NCI-H524 (cell line): ENCODE data around the gene BACE1.

ENCODE experiments used
- DNase-seq, 2 experiments: peaks; one replicate each; lab custom pipeline; 2025; lab: John Stamatoyannopoulos, UW

The BACE1 gene

GRCh38 chr11:117309310-117309709, 6.7 kb downstream of the BACE1 start:
- no peak for DNase-seq

- no peak for DNase-seq
Observed at GRCh38 chr11:117305145-117305544, 10.9 kb downstream of the BACE1 start.

GRCh38 chr11:117303646-117304315, 12.3 kb downstream of the BACE1 start:
- no peak for DNase-seq

- DNase-seq = no peak
Observed at GRCh38 chr11:117303101-117303500, 13.0 kb downstream of the BACE1 start.

- DNase-seq = no peak
Observed at GRCh38 chr11:117302228-117302627, 13.8 kb downstream of the BACE1 start.

GRCh38 chr11:117300773-117301172, 15.3 kb downstream of the BACE1 start:
- DNase-seq = no peak

- DNase-seq = no peak
Observed at GRCh38 chr11:117300283-117300663, 15.8 kb downstream of the BACE1 start.

- no peak for DNase-seq
Observed at GRCh38 chr11:117299351-117300282, 16.4 kb downstream of the BACE1 start.

- no peak for DNase-seq
Observed at GRCh38 chr11:117298195-117298594, 17.9 kb downstream of the BACE1 start.

- DNase-seq = no peak
Observed at GRCh38 chr11:117296881-117297280, 19.2 kb downstream of the BACE1 start.

GRCh38 chr11:117295438-117296137, 20.5 kb downstream of the BACE1 start:
- no peak for DNase-seq

GRCh38 chr11:117292616-117293015, 23.4 kb downstream of the BACE1 start:
- no peak for DNase-seq

- no peak for DNase-seq
Observed at GRCh38 chr11:117290809-117291396, 25.2 kb downstream of the BACE1 start, which contains the start of gene BACE1-AS. Gene BACE1-AS (plus strand): TSS chr11:117291346.

GRCh38 chr11:117289795-117290194, 26.3 kb downstream of the BACE1 start:
- DNase-seq = no peak

GRCh38 chr11:117287668-117288067, 28.4 kb downstream of the BACE1 start:
- no peak for DNase-seq

GRCh38 chr11:117286588-117286987, 29.5 kb downstream of the BACE1 start:
- DNase-seq = no peak

- DNase-seq = peak in 1 of 2 experiments; percentile 23
Observed at GRCh38 chr11:117284053-117284452, 32.0 kb downstream of the BACE1 start.

GRCh38 chr11:117282956-117283355, 33.1 kb downstream of the BACE1 start:
- DNase-seq = no peak

- no peak for DNase-seq
Observed at GRCh38 chr11:117281869-117282268, 34.2 kb downstream of the BACE1 start.

GRCh38 chr11:117281159-117281558, 34.9 kb downstream of the BACE1 start:
- no peak for DNase-seq

- no peak for DNase-seq
Observed at GRCh38 chr11:117279711-117280376, 36.2 kb downstream of the BACE1 start.

- DNase-seq = no peak
Observed at GRCh38 chr11:117278347-117278746, 37.7 kb downstream of the BACE1 start.
